Vagina (tissue), 2 donors: ENCODE measurements around the gene METTL25B.
A peak's percentile ranks its signal among the peaks of the same experiment; 100 is the strongest.

Experiments used
- CTCF ChIP-seq, 3 experiments: fragments of 450-650 bp in 2 of 3; fragments of 200-600 bp in 1 of 3; sonication (generic) in 1 of 3; IDR thresholded peaks; one replicate each; pipeline ENCODE4 v1.5.1; 2017 to 2019; ENCODE audit warnings: antibody characterized with exemption in 3 of 3, mild to moderate bottlenecking in 2 of 3, moderate library complexity in 2 of 3
- POLR2A ChIP-seq, 2 donors: fragments of 450-650 bp; IDR thresholded peaks; one replicate each; pipeline ENCODE4 v1.6.1; 2017; ENCODE audit warnings: antibody characterized with exemption in 2 of 2, mild to moderate bottlenecking in 2 of 2, moderate library complexity in 2 of 2
- POLR2AphosphoS5 ChIP-seq, 2 donors: sonication (generic); formaldehyde crosslinking; IDR thresholded peaks; one replicate each; pipeline ENCODE4 v1.9.0; 2017; ENCODE audit warnings: antibody characterized with exemption in 2 of 2, mild to moderate bottlenecking in 2 of 2, low read depth in 1 of 2; ENCODE audit not compliant: insufficient read depth in 1 of 2

GRCh38 chr1:156705321-156705917 is 22.9 kb upstream of the METTL25B start, which contains the start of gene CRABP2:
- peak in 1 of 2 donors; percentile 67 for TF ChIP-seq POLR2AphosphoS5 (IDR thresholded peaks at IDR 0.05; ENCODE audit: insufficient read depth in 1 of 2, low read depth in 1 of 2)
- TF ChIP-seq CTCF (IDR thresholded peaks at IDR 0.05) = no peak
- TF ChIP-seq POLR2A (IDR thresholded peaks at IDR 0.05) = peak in 1 of 2 donors; percentile 7
